OCI-LY7 (cell line): ENCODE data around the gene CDH22. TPM values are rescaled to one million over a fixed set of nuclear protein-coding genes. Genes with fewer than 3 reads are reported as not detected.

Experiments used
- BruUV-seq: library from RNA; stranded (reverse); fragments of 400-500 nt; replicated peaks from 2 replicates; lab custom pipeline; 2021; lab: Mats Ljungman, UMichigan
- CTCF ChIA-PET: fragments of 300-600 bp; sonication (Branson Sonifier 250); formaldehyde crosslinking; loops from one replicate; lab custom pipeline; 2022; ENCODE audit warnings: antibody characterized with exemption; ENCODE audit not compliant: unreplicated experiment; lab: Charles Lee
- POLR2A ChIA-PET: fragments of 300-600 bp; sonication (Branson Sonifier 250); formaldehyde crosslinking; loops from one replicate; lab custom pipeline; 2022; ENCODE audit warnings: antibody characterized with exemption; lab: Charles Lee
- DNase-seq: peaks from one replicate; pipeline ENCODE4 v3.0.0-alpha.2; 2015; ENCODE audit warnings: low spot score
- H2AFZ ChIP-seq: fragments of 200-600 bp; sonication (generic), shearing (Covaris generic); 2 replicates; pipeline ENCODE4 v1.6.1; 2014; ENCODE audit warnings: mild to moderate bottlenecking, antibody characterized with exemption, low read length, moderate library complexity
- H3K27ac ChIP-seq: fragments of 200-600 bp; sonication (generic); 2 replicates; pipeline ENCODE4 v1.5.1; 2014; ENCODE audit warnings: mixed run types, low read depth, mild to moderate bottlenecking, moderate library complexity, low read length, inconsistent platforms; ENCODE audit not compliant: poor library complexity, severe bottlenecking
- H3K36me3 ChIP-seq: fragments of 200-600 bp; sonication (generic); 2 replicates; pipeline ENCODE4 v1.6.1; 2014; ENCODE audit warnings: mild to moderate bottlenecking, antibody characterized with exemption, low read length, moderate library complexity, mixed read lengths; ENCODE audit not compliant: insufficient read depth
- H3K4me1 ChIP-seq: fragments of 200-600 bp; sonication (generic); 2 replicates; pipeline ENCODE4 v1.5.1; 2014; ENCODE audit warnings: mild to moderate bottlenecking, low read length; ENCODE audit not compliant: insufficient read depth, poor library complexity, severe bottlenecking
- H3K4me2 ChIP-seq: fragments of 200-600 bp; sonication (generic); 2 replicates; pipeline ENCODE4 v1.6.1; 2014; ENCODE audit warnings: mild to moderate bottlenecking, low read length
- H3K4me3 ChIP-seq: fragments of 200-600 bp; sonication (generic); 2 replicates; pipeline ENCODE4 v1.5.1; 2014; ENCODE audit warnings: mild to moderate bottlenecking, low read depth, low read length; ENCODE audit not compliant: poor library complexity, severe bottlenecking
- H3K79me2 ChIP-seq: fragments of 200-600 bp; sonication (generic); 2 replicates; pipeline ENCODE4 v1.6.1; 2016; ENCODE audit warnings: low read depth, mild to moderate bottlenecking, low read length, moderate library complexity, mixed read lengths; ENCODE audit not compliant: insufficient read depth
- H3K9me2 ChIP-seq: fragments of 200-600 bp; sonication (generic); 2 replicates; pipeline ENCODE4 v1.6.1; 2016; ENCODE audit warnings: mild to moderate bottlenecking, low read length, mixed read lengths; ENCODE audit not compliant: insufficient read depth
- H3K9me3 ChIP-seq: fragments of 200-600 bp; sonication (generic); 2 replicates; pipeline ENCODE4 v1.6.1; 2014; ENCODE audit warnings: mild to moderate bottlenecking, mixed run types, low read length, mixed read lengths
- H4K20me1 ChIP-seq: fragments of 200-600 bp; sonication (generic); 2 replicates; pipeline ENCODE4 v1.6.1; 2014; ENCODE audit warnings: mild to moderate bottlenecking, antibody characterized with exemption, low read length, moderate library complexity, mixed read lengths; ENCODE audit not compliant: insufficient read depth
- EZH2phosphoT487 ChIP-seq: fragments of 200-600 bp; sonication (generic); IDR thresholded peaks from 2 replicates; pipeline ENCODE4 v1.6.1; 2018; ENCODE audit warnings: low read depth, borderline replicate concordance, mild to moderate bottlenecking, mixed run types, antibody characterized with exemption, low read length, moderate library complexity, mixed read lengths
- intact Hi-C: fragments of 100-400 bp; cut with micrococcal nuclease; formaldehyde crosslinking; loops from one replicate; pipeline ENCODE4 v1.10.0; 2022; ENCODE audit not compliant: unreplicated experiment
- total RNA-seq, 2 experiments: library from RNA; depleted of rRNA in 1 of 2; stranded (reverse); fragments of >200 nt in 1 of 2; shearing (Covaris generic) in 1 of 2; gene quantifications; 2 replicates each; pipeline ENCODE4 v1.2.3, GENCODE V29; 2014 to 2022
- TF ChIP-seq, protein P1 (sequence below): fragments of 200-600 bp; sonication (generic); conservative IDR thresholded peaks from 2 replicates; pipeline ENCODE4 v1.5.1; 2014; ENCODE audit warnings: mild to moderate bottlenecking, antibody characterized with exemption, low read length, moderate library complexity, mixed read lengths

Gene CDH22
- total RNA-seq, 2 experiments from 2014 or later, result not detected

DNA sequence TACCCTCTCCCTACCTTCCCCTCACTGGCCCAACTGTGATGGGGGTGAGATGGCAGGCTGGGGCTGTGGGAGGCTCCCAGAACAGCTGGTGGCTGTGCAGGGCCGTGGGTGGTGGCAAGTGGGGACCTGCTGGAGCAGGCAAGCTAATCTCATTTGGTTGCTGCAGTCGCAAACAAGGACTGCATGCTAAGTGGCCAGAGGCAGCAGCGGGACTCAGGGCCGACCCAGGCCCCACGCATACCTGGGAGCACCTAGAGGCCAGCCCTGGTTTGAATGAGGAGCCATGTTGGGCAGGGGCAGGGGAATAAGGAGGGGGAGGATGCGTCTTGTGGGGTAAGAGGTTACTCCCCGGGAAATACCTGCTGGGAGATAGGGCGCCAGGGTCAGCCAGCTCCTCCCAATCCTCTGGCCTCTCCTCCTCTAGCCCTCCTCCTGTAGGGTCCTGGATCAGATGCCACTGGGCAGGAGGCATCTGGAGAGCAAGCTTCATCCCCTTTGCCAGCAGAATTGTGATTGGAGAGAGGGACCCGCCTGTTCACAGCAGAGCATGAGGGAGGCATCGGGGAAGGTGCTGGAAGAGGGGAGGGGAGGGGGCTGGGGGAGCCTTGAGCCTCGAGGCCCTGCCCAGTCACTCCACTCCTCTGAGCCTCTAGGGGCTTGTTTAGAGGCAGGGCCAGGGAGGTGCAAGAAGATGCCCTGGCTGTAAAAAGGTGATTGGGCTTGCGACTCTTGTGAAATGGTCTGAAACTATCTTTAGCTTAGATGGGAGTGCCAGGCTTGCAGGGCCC lies 24.3 kb upstream of the CDH22 start:
- TF ChIP-seq, protein P1, sequence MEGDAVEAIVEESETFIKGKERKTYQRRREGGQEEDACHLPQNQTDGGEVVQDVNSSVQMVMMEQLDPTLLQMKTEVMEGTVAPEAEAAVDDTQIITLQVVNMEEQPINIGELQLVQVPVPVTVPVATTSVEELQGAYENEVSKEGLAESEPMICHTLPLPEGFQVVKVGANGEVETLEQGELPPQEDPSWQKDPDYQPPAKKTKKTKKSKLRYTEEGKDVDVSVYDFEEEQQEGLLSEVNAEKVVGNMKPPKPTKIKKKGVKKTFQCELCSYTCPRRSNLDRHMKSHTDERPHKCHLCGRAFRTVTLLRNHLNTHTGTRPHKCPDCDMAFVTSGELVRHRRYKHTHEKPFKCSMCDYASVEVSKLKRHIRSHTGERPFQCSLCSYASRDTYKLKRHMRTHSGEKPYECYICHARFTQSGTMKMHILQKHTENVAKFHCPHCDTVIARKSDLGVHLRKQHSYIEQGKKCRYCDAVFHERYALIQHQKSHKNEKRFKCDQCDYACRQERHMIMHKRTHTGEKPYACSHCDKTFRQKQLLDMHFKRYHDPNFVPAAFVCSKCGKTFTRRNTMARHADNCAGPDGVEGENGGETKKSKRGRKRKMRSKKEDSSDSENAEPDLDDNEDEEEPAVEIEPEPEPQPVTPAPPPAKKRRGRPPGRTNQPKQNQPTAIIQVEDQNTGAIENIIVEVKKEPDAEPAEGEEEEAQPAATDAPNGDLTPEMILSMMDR, result no peak
- TF ChIP-seq EZH2phosphoT487, result no peak
- Histone ChIP-seq H3K4me3 (no peak overlapping the region), H3K36me3 (no peaks in the 10 kb centered on the region), H3K4me1 (no peaks in the 10 kb centered on the region), H4K20me1 (no peaks in the 10 kb centered on the region), H3K9me3 (no peaks in the 10 kb centered on the region), H3K4me2 (no peak overlapping the region), H2AFZ (no peak overlapping the region), H3K79me2 (no peaks in the 10 kb centered on the region), H3K27ac (no peak overlapping the region), H3K9me2 (no peaks in the 10 kb centered on the region)
- intact Hi-C loops, result no loop called here
- no peak for DNase-seq
- POLR2A ChIA-PET, result no interaction called here
- BruUV-seq, result no TSS peak
- CTCF ChIA-PET, result no interaction called here

DNA sequence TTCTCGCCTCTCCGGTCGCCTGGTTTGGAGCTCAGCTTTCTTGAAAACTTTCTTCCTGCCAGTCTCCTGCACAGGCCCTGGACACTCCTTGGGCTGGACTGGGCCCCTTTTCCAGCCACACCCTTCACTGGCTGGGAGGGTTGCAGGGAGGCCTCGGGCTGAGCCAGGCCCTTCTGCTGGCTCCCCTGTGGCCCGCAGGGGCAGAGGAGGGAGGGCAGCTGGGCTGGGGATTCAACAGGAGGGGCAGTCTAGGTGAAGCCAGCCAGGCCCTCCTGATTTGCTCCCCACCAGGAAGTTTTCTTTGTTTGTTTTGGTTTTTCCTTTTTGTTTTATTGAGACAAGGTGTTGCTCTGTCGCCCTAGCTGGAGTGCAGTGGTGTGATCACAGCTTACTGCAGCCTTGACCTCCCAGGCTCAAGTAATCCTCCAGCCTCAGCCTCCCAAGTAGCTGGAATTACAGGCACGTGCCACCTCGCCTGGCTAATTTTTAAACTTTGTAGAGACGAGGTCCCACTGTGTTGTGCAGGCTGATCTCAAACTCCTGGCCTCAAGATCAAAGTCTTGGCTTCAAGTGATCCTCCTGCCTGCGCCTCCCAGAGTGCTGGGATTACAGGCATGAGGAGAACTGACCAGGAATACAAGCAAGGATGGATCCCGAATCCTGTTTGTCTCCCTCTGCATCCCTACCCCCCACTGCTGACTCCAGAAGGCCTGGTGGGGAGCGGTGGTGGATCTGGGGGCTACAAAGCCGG lies 23.5 kb upstream of the CDH22 start:
- no peaks in the 10 kb centered on the region for H3K9me2 ChIP-seq
- no peak for DNase-seq
- no peaks in the 10 kb centered on the region for H3K36me3 ChIP-seq
- ChIA-PET POLR2A (no interaction called here), CTCF (no interaction called here)
- H3K4me3 ChIP-seq, result no peak overlapping the region
- no peaks in the 10 kb centered on the region for H3K79me2 ChIP-seq
- H3K4me1 ChIP-seq, result no peaks in the 10 kb centered on the region
- H3K4me2 ChIP-seq, result no peak overlapping the region
- H3K27ac ChIP-seq, result no peak overlapping the region
- BruUV-seq, result no TSS peak
- intact Hi-C loops, result no loop called here
- TF ChIP-seq, protein P1, result no peak
- no peak for TF ChIP-seq EZH2phosphoT487
- H2AFZ ChIP-seq, result no peak overlapping the region
- no peaks in the 10 kb centered on the region for H4K20me1 ChIP-seq
- no peaks in the 10 kb centered on the region for H3K9me3 ChIP-seq
